ENCODE data around the gene AMDHD2. TPM values are rescaled to one million over a fixed set of nuclear protein-coding genes. Genes with fewer than 3 reads are reported as not detected.

Gene AMDHD2
- total and polyA plus RNA-seq, 2 of the 8 experiments (the other 6 are each of a cell fraction or from before 2014, with no cell fraction given), result 43.0 to 54.6 TPM

GRCh38 chr16:2537451-2538379 is 17.5 kb downstream of the AMDHD2 start, which contains the start of gene PDPK1 (continued):
- TF ChIP-seq GTF2F1 (IDR thresholded peaks at IDR 0.05; ENCODE audit: borderline replicate concordance, low read depth, low read length), result no peak
- TF ChIP-seq HDAC6 (IDR thresholded peaks at IDR 0.05; ENCODE audit: low read depth, low read length), result no peak
- no peak for TF ChIP-seq BCL11A (IDR thresholded peaks at IDR 0.05; ENCODE audit: low read depth in 2 of 2, low read length in 2 of 2)
- no peak for TF ChIP-seq BRCA1 (IDR thresholded peaks at IDR 0.05; ENCODE audit: low read depth, low read length)
- no peak for TF ChIP-seq CEBPB (IDR thresholded peaks at IDR 0.05; ENCODE audit: low read depth, low read length)
- TF ChIP-seq RBBP5 (IDR thresholded peaks at IDR 0.05; ENCODE audit: borderline replicate concordance, low read depth, low read length), result peak; percentile 55; the same call in 1 of the 2 replicates
- no peak for TF ChIP-seq EZH2 (IDR thresholded peaks at IDR 0.05; ENCODE audit: low read depth, low read length, severe bottlenecking)
- no peak for TF ChIP-seq JUND (IDR thresholded peaks at IDR 0.05; ENCODE audit: low read length)
- TF ChIP-seq CBX8 (IDR thresholded peaks at IDR 0.05; ENCODE audit: borderline replicate concordance, low read depth, low read length), result no peak
- TF ChIP-seq TBP (IDR thresholded peaks at IDR 0.05; ENCODE audit: low read depth, low read length), result peak; percentile 35; the same call in 1 of the 2 replicates
- no peak for TF ChIP-seq TCF12 (IDR thresholded peaks at IDR 0.05; ENCODE audit: low read depth, low read length)
- no peak for TF ChIP-seq EP300 (IDR thresholded peaks at IDR 0.05; ENCODE audit: borderline replicate concordance in 1 of 2, low read depth in 2 of 2, low read length in 2 of 2)
- TF ChIP-seq ATF3 (IDR thresholded peaks at IDR 0.05; ENCODE audit: insufficient read depth, low read depth, low read length), result no peak
- TF ChIP-seq E2F6 (IDR thresholded peaks at IDR 0.05), result no peak
- TF ChIP-seq ASH2L (IDR thresholded peaks at IDR 0.05; ENCODE audit: low read length), result peak; percentile 31
- TF ChIP-seq RFX5 (IDR thresholded peaks at IDR 0.05; ENCODE audit: borderline replicate concordance, low read depth, low read length), result no peak
- no peak for TF ChIP-seq SP4 (IDR thresholded peaks at IDR 0.05; ENCODE audit: low read length)
- TF ChIP-seq SUZ12 (IDR thresholded peaks at IDR 0.05; ENCODE audit: low read length), result no peak

Measured in H1 (cell line).